ENCODE measurements around the gene CBLL1.
A peak's percentile ranks its signal among the peaks of the same experiment; 100 is the strongest.

Gene CBLL1

DNA sequence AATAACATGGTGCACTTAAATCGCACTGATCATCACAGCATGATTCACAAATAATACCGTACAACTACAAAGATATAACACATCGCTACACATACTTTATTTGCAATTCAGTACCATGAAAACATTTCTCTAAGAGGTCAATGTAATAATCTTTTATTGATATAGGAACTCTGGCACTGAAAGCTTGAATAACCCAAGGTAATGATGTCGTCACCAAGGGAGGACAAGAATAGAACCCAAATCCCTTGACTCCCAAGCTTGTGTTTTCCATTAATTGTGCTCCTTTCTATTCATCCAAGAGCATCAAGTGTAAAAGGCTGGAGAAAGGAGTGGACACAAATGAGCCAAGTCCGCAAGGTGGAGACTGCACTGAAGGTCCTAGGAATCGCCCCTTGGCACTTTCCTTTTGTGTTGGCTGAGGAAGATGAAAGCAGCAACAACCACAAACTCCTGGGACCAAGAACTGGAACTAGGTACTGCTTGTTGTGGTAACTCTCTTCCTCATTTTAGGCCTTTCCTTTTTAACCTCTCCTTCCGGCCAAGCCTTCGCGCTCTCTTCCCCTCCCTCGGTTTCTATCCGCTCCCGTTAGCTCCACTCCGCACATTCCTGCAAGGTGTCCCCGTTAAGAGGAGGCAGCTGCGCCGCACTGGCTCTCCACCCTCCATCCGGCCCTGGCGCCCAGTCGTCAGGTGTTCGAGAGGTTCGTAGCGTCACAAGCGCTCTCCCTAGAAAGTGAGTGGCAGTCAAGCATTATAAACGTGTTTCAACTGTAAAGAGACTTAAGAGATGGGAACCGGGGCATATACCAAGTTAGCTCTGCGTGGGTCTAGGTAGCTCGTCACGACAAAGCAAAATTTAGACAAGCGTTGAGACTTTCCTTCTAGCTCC is 1.0 kb upstream of the CBLL1 start:
- DNase-seq, result peak; percentile 47 to 59

DNA sequence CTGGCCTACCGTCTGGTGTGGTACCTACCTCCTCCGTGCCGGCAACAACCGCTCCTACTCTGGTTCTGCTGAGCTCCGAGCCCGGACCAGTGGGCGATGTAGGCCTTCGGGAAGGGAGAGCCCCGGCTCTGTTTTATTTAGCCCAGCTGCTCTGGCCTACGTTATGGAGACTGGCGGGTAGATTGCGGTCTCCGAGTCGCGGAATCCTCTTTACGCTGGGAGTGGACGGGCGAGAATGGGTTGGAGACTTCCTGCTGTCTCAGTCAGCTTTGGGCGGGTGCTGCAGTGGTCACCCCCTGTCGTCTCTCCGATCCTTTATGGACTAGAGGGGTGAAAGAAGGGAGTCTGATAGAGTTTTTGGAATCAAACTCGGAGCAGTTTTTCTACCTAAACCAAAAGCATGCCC is 406 bp downstream of the CBLL1 start:
- DNase-seq, result no peak

DNA sequence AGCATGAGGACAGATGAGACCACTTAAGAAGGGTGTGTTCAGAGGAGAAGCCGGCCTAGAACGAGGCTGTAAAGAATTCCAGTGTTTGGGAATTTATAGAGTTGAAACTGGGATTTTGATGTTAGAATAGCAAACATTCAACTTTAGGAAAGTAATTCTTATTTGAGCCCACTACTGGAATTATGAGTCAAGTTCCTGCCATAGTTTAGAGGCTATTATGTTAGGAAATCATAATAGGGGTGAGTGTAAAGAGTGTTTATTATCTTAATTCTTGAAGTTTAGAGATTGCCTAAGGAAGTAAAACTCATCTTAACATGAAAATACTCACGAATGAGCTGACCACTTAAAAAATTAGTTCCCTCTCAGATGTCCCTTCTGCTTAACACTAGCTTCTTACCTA is 2.1 kb downstream of the CBLL1 start:
- no peak for DNase-seq

DNA sequence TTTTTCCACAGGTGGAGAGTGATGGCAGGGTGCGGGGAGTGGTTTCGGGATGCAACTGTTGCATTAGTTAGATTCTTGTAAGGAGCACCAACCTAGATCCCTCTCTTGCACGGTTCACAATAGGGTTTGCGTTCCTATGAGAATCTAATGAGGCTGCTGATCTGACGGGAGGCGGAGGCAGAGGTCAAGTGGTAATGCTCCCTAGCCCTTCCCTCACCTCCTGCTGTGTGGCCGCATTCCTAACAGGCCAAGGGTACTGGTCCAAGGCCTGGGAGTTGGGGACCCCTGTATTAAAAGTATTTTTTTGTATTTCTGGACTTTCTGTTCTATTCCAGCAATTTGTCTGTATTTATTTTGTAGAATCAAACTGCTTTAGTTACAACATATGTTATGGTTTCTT is 7.2 kb downstream of the CBLL1 start:
- no peak for DNase-seq

DNA sequence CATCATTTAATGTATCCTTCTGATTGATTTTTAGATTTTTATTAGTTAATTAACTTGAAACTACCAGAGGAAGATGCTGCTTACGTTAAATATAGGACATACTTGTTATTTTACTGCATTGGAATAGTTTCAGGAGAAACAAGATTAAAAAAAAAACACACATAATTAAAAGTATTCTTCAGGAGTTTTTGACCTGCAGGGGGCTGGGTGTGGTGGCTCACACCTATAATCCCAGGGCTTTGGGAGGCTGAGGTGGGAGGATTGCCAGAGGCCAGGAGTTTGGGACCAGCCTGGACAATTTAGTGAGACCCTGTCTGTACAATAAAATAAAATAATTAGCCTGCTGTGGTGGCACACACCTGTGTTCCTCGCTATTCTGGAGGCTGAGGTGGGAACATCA is 10.7 kb downstream of the CBLL1 start:
- DNase-seq, result no peak

DNA sequence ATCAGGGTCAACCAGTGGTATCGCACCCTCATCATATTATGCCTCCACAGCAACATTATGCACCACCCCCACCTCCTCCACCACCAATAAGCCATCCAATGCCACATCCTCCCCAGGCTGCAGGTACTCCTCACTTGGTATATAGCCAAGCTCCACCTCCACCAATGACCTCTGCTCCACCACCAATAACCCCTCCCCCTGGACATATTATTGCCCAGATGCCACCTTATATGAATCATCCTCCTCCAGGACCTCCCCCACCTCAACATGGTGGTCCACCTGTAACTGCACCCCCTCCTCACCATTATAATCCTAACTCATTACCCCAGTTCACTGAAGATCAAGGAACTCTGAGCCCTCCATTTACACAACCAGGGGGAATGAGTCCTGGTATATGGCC is 14.7 kb downstream of the CBLL1 start:
- DNase-seq, result no peak

DNA sequence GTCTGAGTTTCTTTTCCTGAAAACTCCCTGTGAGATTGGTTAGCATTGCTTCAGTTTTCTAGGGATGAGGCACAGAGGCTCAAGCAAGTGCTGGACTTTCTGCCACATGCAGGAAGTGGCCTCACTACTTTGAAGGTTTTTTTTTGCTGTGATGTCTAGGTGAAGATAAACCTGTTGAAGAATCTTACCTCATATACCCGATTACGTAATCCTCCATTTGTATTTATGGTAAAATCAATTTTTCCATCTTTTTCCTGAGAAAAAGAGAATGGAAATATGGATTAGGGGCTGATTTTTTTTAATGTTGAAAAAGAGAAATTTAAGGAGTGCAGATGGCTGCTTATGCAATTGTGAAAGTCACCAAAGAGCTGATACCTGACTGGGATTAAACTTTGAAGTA is 23.4 kb downstream of the CBLL1 start:
- no peak for DNase-seq

DNA sequence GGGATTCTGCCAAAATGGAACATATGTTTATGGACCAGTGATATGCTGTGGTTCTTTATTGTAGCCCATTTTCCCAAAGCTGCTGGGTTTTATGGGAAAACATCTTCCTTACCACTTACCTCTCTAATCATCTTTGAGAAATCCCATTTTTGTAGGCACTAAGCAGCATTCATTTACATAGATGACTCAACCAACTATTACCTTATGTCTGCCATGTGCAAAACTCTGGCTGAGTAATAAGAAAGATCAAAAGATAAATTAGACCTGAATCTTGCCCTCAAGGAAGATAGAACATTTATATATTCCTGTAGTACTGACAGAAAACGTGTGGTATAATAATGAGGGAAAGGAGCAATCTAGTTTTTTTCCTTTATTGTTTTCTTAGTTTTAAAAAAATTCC is 24.3 kb downstream of the CBLL1 start:
- no peak for DNase-seq

DNA sequence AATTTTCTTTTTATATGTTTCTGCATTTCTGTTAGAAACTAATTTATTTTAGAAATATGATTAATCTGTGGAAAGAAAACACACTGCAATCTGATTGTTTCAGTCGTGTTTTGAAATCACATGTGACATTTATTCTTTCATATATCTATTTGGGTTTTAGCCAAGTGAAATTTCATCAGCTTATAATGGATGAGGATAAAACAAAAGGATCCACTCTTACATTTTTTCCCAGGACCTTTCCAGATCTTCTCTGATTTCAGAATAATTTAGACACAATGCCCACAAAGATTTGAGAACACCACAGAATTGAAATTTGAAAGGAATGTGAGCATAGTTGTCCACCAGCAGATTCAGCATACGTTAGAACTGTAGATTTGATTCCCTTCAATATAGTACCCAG is 29.1 kb downstream of the CBLL1 start:
- no peak for DNase-seq

DNA sequence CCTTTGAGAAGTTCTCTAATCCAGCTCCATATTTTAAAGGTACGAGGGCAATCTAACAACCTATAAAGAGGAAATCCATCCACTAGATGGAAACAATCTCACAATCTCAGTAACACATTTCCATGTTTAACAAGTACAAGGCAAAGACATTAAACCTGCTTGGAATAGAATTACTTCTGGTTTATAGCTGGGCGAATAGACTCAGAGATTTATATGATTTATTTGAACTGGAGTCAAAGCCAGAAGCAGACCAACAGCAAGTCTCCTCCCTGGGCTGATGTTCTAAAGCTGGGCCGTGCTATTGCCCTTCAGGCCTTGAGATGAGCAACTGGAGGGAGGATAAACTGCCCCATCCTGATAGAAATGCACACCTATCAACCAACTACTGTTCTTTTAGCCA is 33.8 kb downstream of the CBLL1 start:
- DNase-seq, result no peak

DNA sequence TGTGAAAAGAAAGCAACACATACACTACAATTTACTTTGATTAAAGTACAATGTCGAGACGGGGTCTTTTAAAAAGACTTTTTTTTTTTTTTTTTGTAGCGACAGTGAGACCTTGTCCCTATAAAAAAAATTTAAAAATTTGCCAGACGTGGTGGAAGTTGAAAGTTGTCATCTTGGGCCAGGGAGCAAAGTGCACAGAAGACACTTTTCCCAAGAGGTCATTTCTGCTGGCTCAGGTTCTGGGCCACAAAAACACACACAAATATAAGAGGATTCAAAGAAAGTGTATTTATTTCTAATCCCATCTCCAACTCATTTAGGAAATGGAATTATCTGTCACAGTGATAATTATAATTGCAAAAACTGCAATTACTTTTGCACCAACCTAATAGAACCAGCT is 34.3 kb downstream of the CBLL1 start:
- DNase-seq, result no peak

DNA sequence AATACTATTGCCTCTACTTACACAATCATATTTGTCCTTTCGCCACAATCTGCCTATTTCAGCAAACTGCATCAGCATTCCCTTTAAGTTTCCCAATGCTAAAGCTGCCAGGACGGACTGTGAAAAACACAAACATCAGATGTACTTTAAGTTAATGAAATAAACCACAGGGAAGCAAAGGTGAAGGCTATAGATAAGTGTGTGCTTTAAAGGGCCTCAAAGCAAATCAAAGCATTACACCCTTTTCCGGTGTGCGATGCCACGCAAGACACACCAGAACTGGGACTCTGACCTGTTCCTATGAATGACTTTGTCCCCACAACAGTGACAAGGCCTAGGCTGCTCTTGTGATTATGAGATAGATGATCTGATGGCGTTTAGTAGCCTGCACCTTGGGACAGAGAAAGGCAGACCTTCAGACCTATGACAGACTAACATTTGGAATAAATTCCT is 35.7 kb downstream of the CBLL1 start:
- no peak for DNase-seq

DNA sequence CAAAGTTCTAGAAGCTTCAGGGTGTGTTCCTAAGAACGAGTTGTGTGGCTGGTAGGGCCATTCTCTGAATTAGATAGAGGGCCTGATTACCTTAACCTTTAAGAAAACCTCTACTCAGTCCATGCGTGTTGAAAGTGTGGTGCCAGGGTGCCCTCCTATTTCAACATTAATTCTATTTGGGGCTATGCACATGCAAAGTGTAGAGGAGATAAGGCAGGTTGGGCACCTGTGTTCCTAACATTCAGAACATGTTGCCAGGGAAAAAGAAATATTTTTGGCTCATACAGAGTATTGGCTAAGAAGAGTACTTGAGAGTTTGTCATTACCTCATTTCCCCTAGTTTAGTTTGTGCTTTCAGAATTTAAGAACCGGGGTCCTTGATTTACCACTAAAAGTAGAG is 38.4 kb downstream of the CBLL1 start:
- DNase-seq, result no peak

DNA sequence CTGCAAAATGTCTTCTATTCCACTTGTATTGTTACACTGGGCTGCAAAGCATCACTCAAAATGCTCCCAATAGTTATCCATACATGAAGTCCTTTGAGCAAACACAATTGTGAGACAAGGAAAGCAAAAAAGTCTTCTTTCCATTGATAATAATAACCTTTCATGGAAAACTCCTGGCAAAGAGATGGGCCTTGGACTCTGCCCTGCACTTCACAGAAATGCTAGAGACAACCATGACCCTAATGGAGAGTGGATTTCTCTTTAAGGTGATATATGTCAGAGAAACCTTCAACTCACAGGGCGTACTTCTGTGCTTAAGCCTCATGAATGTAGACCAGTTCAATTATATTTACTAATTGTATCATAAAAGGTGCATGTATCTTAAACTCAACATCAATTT is 39.7 kb downstream of the CBLL1 start:
- DNase-seq, result no peak

DNA sequence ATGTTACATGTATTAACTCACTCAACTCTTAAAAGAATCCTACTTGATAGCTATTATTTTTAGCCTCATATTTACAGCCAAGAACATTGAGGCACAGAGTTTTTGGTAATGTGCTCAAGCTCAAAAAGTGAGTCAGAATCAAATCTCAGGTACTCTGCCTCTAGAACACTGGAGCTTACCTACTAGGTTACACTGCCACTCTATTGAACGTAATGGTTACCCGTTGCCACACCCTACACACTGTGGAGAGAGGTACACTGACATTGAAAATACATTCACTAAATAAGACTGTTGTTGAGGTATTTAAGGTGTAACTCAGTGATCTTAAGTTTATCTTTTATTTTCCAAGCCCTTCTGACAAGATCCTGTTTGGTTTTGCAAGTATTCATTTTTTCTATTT is 41.2 kb downstream of the CBLL1 start:
- no peak for DNase-seq

DNA sequence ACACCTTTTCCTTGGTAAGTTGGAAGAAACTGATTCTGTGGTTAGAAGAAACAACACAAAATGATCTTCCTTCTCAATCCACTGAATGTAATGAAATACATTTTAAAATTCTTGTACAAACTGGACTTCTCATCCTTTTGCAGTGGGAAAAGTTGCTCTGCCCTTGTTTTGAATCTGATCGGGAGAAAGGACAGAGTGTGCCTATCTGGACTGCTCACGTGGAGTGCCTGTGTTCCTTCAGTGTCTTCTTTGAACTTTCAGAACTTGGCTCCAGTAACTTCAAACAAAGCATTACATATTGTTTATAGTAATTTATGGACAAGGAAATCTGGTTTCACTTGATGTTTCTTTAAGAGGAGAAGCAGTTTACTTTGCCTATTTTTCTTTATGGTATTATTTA is 42.0 kb downstream of the CBLL1 start:
- no peak for DNase-seq

DNA sequence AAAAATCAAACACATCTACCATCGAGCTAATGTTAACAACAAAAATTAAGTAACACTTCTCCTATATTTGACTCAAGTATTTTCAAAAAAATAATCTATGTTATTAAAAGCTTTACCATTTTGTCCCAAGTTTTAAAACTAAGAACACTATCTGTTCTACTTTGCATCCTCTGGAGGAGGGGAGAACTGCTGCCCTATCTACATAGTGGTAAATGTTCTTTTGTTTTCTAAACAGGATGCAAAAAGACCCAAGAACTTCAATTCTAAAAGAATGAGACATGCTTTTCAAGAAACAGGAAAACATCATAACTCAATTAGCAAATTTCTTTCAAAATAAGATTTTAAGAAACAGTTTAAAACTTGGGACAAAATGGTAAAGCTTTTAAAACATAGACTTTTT is 44.3 kb downstream of the CBLL1 start:
- no peak for DNase-seq

DNA sequence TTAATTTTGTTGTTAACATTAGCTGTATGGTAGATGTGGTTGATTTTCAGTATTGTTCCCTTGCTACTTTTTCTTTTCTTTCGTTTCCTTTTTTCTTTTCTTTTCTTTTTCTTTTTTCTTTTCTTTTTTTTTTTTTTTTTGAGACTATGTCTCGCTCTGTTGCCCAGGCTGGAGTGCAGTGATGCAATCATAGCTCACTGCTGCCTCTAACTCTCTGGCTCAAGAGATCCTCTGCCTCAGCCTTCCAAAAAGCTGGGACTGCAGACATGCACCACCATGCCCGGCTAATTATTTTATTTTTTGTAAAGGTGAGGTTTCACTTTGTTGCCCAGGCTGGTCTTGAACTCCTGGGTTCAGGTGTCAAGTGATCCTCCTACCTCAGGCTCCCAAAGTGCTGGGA is 44.7 kb downstream of the CBLL1 start:
- DNase-seq, result no peak

DNA sequence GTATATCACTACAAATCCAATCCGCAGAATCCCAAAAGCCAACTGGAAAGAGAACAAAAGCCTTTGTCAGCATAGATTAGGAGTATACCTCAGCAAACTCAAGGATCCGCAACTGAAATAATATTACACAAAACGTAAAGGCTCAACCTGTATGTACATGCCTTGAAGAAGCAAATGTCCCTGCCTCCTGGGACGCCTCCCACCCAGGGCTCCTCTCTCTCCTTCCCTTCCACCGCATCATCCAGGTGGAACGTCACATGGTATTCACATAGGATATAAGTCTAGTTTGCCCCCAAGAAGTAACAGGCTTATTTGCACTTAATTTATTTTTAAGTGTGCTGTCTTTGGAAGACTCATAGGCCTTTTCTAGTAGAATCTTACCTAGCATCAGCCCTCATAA is 45.7 kb downstream of the CBLL1 start:
- no peak for DNase-seq

DNA sequence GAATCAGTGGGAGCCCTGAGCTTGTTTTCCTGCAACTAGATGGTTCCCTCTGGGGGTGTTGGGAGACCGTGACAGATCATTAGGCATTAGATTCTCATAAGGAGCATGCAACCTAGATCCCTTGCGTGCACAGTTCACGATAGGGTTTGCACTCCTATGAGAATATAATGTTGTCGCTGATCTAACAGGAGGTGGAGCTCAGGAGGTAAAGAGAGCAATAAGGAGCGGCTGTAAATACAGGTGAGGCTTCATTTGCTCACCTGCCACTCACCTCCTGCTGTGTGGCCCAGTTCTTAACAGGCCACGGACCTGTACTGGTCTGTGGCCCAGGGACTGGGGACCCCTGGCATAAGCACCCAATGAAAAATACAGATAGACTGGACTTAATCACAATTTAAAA is 48.4 kb downstream of the CBLL1 start:
- no peak for DNase-seq

DNA sequence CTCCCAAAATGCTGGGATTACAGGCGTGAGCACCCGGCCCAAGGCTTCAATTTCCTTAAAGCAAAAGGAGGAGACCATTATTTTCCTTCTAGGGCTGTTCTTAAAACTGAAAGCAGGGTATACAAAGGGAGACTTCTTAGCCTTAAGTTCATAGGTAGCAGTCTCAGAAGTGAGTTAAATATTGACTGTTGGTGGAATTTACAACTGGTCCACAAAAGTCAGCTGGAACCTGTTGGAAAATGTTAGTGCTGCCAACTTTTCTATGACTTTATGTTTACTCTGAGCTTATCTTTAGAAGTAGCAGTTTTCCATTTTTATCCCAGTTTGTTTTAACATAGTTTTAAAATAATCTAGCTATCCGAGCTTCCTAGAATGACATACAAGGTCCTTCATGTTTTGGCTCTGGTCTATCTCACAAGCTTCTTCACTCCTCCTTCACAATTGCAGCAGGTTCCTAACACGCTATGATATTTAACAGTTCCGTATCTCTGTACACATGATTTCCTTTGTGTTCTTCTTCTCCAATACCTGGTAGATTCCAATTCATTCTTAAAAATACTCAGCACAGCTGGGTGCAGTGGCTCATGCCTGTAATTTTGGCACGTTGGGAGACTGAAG is 55.8 kb downstream of the CBLL1 start:
- DNase-seq, result no peak

DNA sequence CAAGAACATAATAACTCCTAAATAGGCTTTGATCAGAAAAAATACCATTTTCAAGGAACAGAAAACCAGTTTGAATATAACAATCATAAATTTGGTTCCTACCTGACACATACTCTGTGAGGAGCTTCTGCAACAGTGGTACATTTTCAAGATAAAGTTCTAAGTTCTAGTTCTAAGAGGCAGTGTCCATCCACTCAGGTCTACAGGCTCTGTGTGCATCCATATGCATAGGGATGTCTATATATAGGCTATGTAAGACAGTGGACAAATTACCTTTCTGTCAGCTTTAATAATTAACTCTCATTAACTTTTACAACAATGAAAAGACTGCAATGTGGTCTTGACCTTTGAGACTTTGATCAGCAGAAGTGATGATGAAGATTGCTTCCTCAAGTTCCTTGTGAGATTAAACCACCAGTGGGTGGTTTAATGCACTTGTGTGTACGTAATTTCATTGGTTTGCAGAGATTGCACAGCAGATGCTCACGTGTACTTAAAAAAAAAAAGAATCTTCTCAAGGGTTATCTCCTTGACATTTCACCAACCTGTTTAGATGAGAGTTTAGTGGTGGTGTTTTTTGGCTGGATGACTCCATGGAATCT is 59.2 kb downstream of the CBLL1 start, which contains the start of gene SLC26A3:
TSS of gene SLC26A3 (minus strand) at position 215 of the 602 bp plus-strand sequence. CDS start 8,714 bp downstream, outside the sequence.
- no peak for DNase-seq

DNA sequence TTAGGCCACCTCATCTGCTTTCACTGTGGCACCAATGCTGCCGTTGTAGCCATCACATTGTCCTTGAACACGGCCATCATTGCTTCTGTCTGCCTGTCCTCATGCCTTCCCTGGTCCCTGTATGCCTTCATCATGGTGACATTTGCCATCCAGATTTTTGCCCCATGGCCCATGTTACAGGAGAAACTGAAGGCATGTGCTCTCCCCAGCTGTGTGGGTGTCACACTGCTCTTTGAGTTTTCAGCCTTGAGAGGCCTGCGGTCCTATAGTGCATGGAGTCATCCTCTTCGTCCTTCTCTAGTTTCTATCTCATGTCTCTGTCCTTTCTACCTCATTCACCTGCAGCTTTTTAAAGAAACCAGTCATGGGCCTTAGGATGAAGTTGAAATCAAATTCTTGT is 65.2 kb downstream of the CBLL1 start:
- DNase-seq, result no peak

DNA sequence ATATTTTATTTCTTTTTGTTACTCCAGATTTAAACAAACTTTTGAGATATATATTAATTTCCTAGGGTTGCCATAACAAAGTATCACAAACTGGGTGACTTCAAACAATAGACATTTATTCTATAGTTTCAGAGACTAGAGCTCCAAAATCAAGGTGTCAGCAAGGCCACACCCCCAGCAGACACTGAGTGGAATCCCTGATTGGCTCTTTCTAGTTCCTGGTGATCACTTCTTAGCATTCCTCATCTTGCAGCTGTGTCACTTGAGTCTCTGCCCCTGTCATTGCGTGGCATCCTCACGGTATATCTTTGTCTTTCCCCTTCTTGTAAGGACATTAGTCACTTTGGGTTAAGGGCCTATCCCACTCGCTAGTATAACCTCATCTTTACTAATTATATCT is 66.7 kb downstream of the CBLL1 start:
- DNase-seq, result no peak

All from inflammatory macrophage (primary cell).